HG02798 (cell line): ENCODE measurements around the gene BAIAP2L2.

Source experiments
- ATAC-seq: cut with Tn5 transposase; IDR thresholded peaks from one replicate; pipeline ENCODE4 v1.9.1; 2021; ENCODE audit warnings: mild to moderate bottlenecking; ENCODE audit not compliant: unreplicated experiment, poor library complexity

BAIAP2L2 gene

GRCh38 chr22:38071421-38072321, 38.8 kb downstream of the BAIAP2L2 start:
- ATAC-seq, result no peak

DNA sequence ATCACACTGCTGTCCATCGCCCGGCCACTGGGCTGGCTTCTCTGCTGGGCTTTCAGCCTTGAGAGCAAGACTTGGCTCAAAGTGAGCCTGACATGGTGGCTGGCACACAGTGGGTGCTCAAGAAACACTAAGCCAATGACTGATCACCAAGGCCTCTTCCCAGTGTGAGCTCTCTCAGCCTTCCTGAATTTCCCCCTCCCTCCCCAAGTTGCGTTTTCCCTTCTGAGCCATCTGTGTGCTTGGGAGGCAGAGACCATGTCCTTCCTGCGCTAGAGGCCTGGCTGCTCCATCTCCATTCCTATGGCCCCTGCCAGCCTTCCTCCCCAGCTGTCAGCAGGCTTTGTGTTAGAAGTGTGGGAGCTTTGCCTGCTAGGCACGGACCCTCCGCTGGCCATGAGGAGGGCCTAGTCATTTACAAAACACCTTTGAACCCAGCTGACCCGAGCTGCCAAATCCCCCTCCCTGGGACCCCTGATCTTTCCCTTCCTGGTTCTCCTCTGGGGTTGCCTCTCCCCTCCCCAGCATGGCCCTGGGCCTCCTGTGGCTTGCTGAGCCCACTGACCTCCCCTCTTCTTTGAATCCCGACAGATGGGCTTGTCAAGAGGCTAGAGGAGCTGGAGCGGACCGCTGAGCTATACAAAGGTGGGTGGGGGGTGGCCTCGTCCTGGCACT, 40.1 kb downstream of the BAIAP2L2 start:
- no peak for ATAC-seq

DNA sequence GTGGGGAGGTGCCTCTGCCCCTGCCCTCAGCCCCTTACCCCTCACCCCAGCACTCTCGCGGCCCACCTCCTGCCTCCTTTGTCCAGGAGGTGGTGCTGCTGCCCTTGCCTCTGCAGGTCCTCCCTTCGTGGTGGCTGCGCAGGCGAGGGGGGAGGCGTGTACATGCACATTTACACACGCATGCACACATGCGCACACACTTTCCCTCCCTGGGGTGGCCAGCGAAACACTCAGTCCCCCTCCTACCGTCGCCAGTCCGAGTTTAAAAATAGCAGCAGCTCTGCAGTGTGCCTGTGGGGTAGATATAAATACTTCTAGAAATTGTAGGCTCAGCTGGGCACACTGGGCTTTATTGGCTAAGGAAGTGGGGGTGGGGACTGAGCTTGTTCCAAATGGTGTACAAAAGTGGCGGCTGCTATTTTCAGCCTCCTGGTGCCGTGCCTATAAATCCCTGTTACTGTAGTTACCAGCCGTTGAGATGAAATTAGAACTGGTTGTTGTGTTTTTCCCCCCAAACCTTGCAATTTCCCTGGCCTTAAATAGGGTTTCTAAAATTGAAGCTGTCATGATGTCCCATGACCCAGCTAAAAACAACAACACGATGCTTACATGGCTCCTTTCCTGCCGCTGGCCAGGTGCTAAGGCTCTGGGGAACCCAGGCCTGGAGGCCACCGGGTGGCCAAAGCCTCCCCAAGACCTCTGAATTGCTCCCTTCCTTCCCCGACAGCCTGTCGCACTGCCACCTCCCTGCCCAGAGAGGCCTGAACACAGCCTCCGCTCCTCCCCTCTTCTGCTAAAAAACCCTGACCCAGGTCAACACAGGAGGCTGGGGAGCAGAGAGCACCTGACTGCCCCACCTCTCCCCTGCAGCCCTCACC, 40.9 kb downstream of the BAIAP2L2 start:
- ATAC-seq, result no peak

- ATAC-seq, result no peak
Measured at GRCh38 chr22:38068641-38069371, 41.7 kb downstream of the BAIAP2L2 start.

- no peak for ATAC-seq
Measured at GRCh38 chr22:38067761-38068360, 42.6 kb downstream of the BAIAP2L2 start.

GRCh38 chr22:38067028-38067415, 43.5 kb downstream of the BAIAP2L2 start:
- no peak for ATAC-seq

DNA sequence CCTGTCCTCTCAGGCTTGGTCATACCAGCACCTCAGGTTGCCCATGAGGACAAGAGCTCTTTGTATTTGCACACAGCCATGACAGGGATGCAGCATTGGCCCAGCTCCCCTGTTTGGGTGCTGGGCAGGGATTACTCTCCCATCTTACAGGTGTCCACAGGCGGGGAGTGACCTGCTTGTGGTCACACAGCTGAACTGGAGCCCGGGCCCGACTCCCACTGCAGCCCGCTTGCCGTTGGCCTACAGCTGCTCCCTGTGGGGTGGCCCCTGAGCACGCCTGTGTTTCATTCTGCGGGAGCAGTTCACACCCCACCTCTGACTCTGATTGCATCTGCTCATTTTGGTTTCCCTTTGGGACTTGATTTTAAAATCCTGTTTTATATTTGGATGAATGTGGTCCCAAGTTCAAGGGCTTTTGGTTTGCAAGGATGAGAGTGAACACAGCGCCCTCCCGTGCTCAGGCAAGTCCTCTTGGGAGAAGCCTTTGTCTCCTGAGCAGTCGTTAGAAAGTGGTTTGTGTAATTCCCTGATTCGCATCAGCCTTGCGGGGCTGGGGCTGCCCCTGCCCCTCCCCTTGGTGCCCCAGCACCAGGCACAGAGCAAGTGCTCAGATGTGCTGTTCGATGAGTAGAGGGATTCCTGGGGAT, 44.0 kb downstream of the BAIAP2L2 start:
- no peak for ATAC-seq

DNA sequence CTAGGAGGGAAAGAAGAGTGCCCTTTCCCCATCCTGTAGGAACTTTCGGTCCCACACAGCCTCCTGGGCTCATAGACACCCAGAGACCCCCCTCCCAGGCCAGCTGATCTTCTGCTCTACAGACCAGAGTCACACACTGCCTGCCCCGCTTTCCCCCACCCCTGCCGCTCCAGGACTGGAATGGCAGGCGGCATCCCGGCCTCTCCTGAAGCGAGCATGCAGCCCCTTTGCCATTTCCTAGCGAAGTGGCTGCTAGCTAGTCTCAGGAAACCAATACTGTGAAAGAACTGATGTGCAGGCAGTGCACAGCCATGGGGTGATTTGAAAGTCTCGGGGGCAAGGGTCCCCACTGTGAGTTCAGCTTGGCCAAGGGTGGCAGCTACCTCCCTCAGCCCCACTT, 44.9 kb downstream of the BAIAP2L2 start:
- no peak for ATAC-seq

- ATAC-seq, result no peak
Measured at GRCh38 chr22:38062791-38063190, 47.7 kb downstream of the BAIAP2L2 start.

- peak; percentile 64 for ATAC-seq
Measured at GRCh38 chr22:38056969-38057891, 53.3 kb downstream of the BAIAP2L2 start, which contains the start of gene PICK1. PICK1 (plus strand) TSS chr22:38057404; CDS start chr22:38057810, 406 bp downstream.

GRCh38 chr22:38051900-38052862, 58.3 kb downstream of the BAIAP2L2 start:
- peak; percentile 63 for ATAC-seq

DNA sequence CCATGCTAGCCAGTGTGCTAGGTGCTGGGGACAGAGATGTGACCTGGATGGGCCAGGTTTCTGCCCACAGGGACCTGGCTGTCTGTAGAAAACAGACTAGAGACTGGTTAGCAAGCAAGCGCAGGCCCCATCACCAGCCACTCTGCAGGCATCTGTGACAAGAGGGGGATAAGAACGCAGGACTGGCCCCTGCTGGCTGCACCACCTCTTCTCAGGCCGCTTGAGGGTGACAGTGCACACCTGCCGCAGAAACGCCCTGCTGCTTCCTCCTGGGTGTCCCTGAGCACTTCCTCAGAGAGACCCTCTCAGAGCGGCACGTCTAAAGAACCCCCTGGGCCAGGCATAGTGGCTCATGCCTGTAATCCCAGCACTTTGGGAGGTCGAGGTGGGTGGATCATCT, 59.2 kb downstream of the BAIAP2L2 start:
- no peak for ATAC-seq

- no peak for ATAC-seq
Measured at GRCh38 chr22:38050720-38051119, 59.8 kb downstream of the BAIAP2L2 start.

- ATAC-seq, result no peak
Measured at GRCh38 chr22:38049812-38050619, 60.5 kb downstream of the BAIAP2L2 start.

DNA sequence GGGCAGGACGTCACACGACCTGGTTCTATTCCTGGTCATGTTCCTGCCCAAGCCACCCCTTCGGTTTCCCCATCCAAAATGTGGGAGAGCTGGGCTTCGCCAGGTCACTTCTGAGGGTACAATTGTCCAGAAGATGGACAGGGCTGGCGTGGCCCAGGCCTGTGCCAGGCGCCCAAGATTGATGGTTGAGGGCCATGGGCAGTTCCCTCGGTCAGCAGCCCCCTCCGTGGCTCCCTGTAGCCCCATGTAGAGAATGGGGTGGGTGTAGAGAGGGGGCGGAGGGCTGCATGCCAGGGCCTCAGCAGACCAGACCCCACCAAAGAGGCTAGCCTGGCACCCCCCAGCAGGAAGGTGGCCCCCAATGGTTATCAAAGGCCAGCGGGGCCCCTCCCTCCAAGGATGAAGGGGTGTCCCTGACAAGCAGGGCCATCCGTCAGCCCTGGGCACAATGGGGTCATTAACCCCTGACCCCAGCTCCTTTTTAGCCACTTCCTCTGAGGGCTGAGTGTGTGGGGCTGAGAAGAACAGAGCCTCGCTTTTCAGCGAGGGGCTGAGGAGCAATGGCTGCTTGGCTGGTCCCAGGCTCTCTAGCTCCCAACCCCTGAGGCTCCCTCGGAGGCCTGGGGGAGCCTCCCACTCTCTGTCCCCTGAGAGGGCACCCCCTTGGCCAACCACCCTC, 64.3 kb downstream of the BAIAP2L2 start:
- no peak for ATAC-seq
